ACHN (cell line): Measurements from ENCODE around the gene IBTK.
"Not testable (repeated sequence)": the region's sequence is repeated elsewhere in the genome, so short reads cannot be mapped to it uniquely, and the experiment has no call there.

Source experiments
- DNase-seq: peaks from one replicate; pipeline ENCODE4 v3.0.0-alpha.2; 2015
- in situ Hi-C: cut with HindIII; loops from 2 replicates; pipeline ENCODE4 v1.10.0; 2017; ENCODE audit warnings: low sequenced_read_pairs, low pct_ligation_motif_present, low pct_unique_long_range_greater_than_20kb

Gene IBTK

DNA sequence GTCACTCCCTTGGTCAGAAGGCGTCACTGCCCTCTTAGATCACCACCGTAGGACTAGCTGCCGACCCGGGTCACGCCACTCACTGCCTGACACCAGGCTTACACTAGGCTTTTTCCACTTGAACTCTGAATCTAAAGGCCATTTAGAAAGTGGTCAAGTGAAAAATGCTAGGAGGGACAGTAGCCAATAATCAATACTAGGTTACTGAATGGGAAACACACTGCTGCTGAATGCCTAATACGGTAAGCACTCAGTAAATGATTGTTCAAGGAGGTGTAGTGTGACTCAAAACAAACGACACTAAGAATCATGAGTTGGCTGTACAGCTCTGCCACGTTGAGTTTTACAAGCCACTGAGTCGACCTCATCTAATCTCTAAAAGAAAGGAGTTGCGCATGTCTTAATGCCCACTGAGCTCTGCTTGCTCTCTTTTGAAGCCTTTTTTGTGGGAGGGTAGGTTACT is 760 bp upstream of the IBTK start:
- in situ Hi-C loops = loop anchor here (25.0 kb wide), 1 partner anchor 814 kb away; the partner anchor contains the start of genes DOP1A and UBE3D
- DNase-seq = peak; percentile 83

DNA sequence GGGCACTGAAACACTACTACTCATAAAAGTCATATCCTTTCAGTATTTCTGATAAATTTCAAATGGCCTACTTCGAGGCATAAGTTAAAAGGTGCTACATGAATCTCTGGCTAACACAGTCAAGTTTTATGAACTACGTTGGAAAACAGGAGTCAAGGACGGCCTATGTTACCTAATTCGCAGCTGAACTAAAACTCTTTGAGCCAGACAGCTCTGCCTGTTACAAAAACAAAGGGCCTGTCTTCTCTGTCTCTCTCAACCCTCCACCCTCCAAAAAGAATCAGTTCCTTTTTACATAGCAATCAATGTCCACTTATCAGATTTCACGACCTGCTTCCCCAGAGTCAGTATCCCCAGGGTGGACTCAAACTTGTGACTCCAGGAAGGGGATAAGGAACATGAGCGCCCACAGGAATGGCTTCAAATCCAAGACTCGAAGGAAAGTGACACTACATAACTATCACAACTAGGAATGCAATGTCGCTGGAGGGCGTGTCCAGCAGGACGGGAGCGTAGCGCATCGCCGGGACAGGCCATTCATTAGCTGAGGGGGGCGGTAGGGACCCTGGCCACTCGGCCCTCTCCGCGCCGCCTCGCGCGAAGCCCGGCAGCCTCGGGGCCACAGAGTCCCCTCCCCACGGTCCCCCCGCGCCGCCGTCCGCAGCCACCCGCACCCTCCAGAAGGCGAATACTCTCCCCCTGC is 591 bp downstream of the IBTK start:
- in situ Hi-C loops = loop anchor here (25.0 kb wide), 1 partner anchor 815 kb away; the partner anchor contains the start of genes DOP1A and UBE3D
- DNase-seq = peak; percentile 56

DNA sequence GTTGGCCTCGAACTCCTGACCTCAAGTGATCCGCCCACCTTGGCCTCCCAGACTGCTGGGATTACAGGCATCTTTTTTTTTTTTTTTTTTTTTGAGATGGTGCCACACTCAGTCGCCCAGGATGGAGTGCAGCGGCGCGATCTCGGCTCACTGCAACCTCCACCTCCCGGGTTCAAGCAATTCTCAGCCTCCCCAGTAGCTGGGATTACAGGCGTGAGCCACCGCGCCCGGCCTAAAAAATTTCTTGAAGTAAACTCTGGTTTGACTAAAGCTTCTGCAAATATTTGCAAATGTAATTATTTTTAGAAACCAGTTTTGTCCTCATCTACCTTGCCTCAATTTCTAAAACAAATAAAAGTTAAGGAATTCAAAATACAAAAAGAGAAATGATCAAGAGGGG is 1.2 kb downstream of the IBTK start:
- in situ Hi-C loops = loop anchor here (25.0 kb wide), 1 partner anchor 816 kb away; the partner anchor contains the start of genes DOP1A and UBE3D
- DNase-seq = no peak

DNA sequence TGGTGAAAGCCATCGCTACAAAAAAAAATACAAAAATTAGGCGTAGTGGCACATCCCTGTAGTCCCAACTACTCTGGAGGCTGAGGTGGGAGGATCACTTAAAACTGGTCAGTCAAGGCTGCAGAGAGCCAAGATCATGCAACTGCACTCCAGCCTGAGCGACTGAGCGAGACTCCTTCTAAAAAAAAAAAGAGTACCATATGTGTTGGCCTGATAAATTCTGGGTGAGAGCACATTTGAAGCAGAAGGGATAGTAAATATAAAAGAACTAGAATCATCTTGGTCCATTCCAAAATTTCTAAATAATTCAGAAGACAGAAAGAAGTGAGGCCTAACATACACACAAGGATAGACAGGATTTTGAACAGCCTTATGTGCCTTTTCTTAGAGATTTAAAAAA is 2.2 kb downstream of the IBTK start:
- in situ Hi-C loops = loop anchor here (25.0 kb wide), 1 partner anchor 817 kb away; the partner anchor contains the start of genes DOP1A and UBE3D

DNA sequence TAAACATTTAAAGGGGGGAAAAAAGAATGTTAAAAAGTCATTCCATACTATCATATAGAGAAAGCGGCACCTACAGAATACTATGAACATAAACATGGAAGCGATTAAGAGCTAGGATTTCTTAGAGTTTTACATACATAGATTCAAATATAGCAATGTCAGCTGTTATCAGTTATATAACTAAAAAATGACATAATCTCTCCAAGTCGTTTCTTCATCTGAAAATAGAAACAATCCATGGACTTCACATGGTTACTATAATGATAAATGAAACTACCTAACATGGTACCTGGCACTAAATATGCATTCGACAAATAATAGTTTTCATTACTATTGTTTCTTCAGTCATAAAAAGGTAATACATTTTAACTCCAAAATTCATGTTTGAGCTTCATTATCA is 3.7 kb downstream of the IBTK start:
- in situ Hi-C loops = loop anchor here (25.0 kb wide), 1 partner anchor 818 kb away; the partner anchor contains the start of genes DOP1A and UBE3D
- DNase-seq = no peak

More for the DNA sequence above, 2.2 kb downstream of the IBTK start:
- DNase-seq = no peak

DNA sequence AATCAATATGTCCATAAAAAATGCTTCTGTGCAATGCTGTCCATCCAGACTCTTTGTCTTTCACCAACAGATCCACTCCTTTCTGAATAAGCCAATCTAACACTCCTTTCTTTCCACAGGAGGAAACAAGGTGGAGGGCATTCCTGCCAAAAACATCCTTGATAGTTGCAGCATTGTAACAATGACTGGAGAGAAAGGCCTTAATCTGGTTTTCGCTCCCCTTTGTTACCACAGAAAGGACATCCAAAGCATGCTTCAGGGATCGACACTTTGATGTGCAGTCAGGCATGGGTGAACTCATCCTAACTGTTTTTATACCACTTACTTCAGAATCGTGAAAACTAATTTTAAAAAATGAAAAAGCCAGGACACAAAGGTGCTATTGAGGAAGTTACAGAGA is 7.4 kb downstream of the IBTK start:
- in situ Hi-C loops = loop anchor here (25.0 kb wide), 1 partner anchor 822 kb away; the partner anchor contains the start of genes DOP1A and UBE3D
- no peak for DNase-seq

DNA sequence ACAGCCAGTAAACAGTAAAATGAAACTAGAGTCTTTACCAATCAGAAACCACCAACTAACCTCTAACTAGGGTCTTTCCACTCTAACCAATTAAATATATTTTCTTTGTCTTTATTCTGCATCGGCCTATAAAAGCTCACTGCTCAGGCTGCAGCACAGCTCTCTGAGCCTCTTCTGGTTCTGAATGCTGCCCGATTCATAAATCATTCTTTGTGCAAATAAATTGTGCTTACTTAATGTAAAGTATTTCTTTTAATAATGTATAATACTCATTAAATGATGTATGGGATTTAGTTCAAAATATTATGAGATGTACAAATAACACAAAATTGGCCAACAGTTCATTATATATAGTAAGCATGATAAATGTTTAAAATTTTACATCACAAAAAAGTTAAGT is 7.9 kb downstream of the IBTK start:
- no peak for DNase-seq
- in situ Hi-C loops = loop anchor here (25.0 kb wide), 1 partner anchor 823 kb away; the partner anchor contains the start of genes DOP1A and UBE3D

DNA sequence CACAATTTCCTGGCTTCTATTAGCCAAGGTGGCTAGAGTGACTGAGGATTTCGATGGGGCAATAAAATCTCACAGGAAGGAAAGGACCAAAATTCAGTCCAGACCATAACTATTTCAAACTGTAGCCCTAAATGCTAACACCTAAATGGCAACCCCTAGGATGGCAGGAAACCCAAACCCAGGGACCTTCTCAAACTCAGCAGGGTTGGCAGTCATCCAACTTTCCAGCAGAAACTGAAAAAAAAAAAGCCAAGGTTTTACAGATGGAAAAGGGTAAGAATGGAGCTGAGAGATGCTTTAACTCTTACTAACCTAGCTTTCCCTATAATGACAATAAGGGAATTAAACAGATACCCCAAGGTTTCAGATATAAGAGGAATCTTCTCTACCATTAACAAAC is 10.5 kb downstream of the IBTK start:
- in situ Hi-C loops = loop anchor here (25.0 kb wide), 1 partner anchor 825 kb away; the partner anchor contains the start of genes DOP1A and UBE3D
- DNase-seq = no peak

DNA sequence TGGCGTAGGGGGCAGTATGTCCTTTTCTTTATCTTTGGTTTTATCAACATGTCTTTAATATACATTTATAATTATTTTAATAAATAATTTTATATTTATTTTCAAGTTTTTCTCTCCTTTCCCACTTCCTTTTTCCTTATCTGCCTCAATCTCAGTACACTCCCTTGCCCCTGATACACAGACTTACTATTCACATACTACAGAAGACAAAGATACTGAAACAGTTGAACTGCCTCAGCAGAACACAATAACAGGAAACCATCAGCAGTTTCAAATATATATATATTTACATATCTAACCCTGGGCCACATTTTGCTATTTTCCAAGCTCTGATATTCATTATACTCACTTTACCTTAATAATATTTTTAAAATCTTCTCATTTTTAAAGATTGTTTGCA is 19.8 kb downstream of the IBTK start:
- no peak for DNase-seq
- in situ Hi-C loops = loop anchor here (25.0 kb wide), 1 partner anchor 835 kb away; the partner anchor contains the start of genes DOP1A and UBE3D

DNA sequence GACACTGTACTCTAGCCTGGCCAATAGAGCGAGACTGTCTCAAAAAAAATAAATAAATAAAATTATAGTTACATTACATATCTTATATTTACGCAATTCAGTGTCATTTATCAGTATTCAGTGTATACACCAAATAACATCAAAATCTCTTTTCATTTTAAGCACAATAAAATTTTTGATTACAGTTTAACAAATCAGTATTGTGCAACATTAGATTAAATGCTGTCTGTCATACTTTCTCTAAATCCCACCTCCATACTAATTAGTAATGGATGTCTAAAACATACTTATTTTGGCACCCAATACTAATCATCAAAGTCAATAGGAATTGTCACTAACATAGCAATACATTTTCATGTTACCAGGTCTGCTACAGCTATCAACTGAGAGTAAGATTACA is 27.4 kb downstream of the IBTK start:
- no peak for DNase-seq
- in situ Hi-C loops = no loop called here

DNA sequence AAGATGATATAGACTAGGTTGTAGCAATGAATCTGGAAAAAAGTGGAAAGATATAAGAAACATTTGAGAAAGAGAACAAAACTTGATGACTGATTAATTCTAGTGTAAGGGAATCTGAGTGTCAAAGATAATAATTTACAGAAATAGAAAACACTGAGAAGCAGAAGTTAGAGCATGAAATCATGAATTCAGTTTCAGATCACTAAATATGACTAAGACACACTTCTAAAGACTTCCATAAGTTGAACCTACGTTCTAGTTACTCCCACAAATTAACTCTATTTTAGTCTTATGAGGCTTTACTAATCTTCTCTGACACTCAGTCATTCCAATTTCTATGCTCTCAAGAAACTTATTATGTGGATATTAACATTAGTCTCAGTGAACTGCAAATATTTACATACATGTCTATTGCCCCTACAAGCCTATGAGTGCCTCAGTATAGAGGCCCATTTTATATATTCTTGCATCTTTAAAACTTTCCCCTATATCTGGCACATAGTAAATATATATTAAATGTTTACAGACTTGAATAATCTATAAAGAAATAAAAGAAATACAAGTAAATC is 30.4 kb downstream of the IBTK start:
- in situ Hi-C loops = no loop called here
- peak; percentile 50 for DNase-seq

DNA sequence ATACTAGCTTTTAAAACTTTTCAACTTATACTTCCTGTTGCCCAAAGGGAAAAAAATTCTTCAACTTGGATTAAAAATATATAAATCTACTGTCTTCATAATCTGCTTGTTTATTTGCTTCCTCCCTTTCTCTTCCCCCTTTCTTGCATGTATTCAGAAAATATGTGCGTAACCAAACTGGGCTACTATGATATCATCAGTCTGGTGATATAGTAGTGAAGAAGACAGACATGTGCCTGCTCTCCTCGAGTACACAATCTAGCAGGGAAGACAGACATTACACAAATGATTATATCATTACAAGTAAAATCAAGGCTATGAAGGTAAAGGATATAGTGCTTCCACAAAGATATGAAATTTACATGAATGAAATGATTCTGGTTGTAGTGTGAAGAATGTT is 31.0 kb downstream of the IBTK start:
- DNase-seq = no peak
- in situ Hi-C loops = no loop called here

DNA sequence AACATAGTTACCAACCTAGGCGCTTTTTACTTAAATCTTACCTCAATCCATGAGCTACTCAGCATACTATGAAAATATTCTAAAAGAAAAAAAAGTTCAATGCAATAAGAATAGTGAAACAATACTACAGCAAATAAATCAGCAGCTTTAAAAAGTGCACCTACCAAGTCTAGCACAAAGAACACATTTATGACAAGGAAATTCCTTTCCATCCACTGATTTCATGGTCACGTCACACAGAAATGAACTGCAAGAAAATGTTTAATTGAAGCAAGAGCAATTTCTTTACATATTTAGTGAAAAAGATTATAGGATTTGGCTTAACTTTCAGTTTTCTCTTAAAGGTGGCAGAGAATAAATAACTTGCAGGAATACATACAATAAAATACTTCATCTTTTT is 36.2 kb downstream of the IBTK start:
- no peak for DNase-seq
- in situ Hi-C loops = no loop called here

DNA sequence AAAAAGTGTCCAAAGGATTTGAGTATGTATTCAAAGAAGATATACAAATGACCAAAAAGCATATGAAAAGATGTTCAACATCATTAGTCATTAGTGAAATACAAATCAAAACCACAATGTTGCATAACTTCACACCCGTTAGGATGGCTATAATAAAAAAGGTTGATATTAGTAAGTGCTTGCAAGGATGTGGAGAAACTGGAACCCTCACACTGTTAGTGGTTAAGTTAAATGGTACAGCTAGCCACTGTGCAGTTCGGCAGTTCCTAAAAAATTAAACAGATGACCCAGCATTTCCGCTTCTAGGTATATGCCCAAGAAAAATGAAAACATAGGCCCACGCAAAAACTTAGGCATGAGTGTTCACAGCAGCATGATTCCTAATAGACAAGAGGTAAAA is 38.6 kb downstream of the IBTK start:
- in situ Hi-C loops = no loop called here
- DNase-seq = no peak

DNA sequence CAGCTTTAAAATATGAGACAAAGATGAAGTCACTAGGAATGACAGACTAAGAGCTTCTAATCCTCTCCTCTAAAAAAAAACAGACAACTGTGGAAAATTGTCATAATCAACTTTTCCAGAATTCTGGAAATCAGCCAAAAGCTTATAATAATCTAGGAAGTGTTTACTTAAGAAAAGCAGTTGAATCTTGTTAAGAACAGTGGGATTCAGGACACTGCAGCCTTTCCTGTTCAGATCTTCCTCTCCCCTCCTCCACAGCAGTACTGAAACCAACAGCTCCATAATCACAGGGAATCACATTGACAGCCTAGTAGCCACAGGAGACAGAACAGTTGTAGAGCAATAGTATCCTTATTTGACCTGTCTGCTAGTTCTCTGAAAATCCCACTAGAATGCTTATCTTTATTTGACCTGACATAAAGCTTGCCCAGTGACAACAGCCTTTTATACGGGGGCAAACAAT is 41.6 kb downstream of the IBTK start:
- DNase-seq = no peak

DNA sequence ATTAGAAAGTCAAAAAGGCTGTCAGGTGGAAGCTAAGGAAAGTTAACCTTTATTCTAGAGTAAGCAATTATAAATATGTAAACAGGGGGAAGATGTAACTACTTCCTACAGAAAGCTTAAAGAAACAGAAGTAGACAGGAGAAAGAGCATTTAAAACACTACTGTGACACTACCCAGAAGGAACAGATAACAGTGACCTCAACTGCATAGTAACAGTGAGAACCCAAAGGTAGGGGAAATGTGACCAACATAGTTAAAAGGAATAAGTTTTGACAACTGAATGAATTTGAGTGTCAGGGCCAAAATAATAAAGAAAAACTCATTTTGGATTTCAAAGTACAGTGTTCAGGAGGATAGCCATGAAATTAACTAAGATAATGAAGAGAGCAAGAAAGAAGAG is 43.5 kb downstream of the IBTK start:
- DNase-seq = no peak
- in situ Hi-C loops = no loop called here

More for the DNA sequence above, 41.6 kb downstream of the IBTK start:
- in situ Hi-C loops = no loop called here

DNA sequence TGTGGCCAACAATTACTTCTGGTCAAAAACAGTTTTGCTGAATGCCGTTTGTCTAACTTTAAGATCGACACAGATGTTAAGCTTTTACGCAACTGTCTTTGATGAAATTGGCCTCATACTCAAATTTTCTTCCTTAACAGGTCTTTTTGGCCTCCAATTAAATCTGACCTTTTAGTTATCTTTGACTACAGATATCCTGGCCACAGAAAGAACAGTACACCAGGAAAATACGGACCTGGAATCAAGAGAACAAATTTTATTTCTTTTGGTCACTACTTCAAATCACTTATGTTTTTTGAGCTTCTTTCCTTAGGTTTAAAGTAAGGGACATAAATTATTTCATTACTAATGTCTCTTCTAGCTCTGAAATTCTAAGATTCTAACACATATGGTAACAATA is 49.8 kb downstream of the IBTK start:
- in situ Hi-C loops = no loop called here
- DNase-seq = no peak

DNA sequence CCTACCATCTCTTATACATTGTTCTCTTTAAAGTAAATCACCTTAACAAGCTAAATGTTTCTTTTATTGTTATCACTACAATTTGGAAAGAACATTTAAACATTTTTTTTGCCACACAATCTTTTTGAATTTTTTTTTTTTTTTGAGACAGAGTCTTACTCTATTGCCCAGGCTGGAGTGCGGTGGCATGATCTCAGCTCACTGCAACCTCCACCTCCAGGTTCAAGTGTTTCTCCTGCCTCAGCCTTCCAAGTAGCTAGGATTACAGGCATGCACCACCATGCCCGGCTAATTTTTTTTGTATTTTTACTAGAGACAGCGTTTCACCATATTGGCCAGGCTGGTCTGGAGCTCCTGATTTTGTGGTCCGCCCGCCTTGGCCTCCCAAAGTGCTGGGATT is 50.3 kb downstream of the IBTK start:
- in situ Hi-C loops = not testable (repeated sequence)

DNA sequence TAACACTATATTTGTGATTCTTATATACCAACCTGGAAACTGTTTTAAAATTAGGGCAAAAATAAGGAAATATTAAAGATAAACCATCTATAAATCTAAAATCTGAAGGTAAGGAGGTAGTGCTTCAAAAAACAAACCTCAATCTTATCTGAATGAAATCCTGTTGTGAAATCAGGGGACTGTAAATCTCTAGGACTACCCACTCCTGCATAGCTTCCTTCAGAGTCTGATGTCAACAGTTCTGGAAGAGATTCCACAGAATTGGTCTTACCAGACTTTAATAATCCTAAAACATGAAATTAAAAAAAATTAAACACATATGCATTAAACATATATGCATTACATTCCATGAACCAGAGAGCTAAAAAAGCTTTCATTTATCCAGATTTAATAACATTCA is 51.4 kb downstream of the IBTK start:
- no peak for DNase-seq
- in situ Hi-C loops = no loop called here

More for the DNA sequence above, 50.3 kb downstream of the IBTK start:
- DNase-seq = not testable (repeated sequence)
